NT2/D1 (cell line): ENCODE data around the gene ME2.

Source experiments
- DNase-seq: peaks from one replicate; pipeline ENCODE4 v3.0.0-alpha.2; 2011; ENCODE audit warnings: low read depth, low spot score
- H3K27me3 ChIP-seq: 2 replicates; pipeline ENCODE4 v1.6.0; 2011; ENCODE audit warnings: mild to moderate bottlenecking; ENCODE audit not compliant: insufficient read length, insufficient read depth
- H3K36me3 ChIP-seq: 2 replicates; pipeline ENCODE4 v1.6.1; 2011; ENCODE audit warnings: mild to moderate bottlenecking, low read length, mixed read lengths; ENCODE audit not compliant: insufficient read depth, insufficient read length
- H3K4me1 ChIP-seq: 2 replicates; pipeline ENCODE4 v1.5.1; 2011; ENCODE audit not compliant: insufficient read depth, insufficient read length
- H3K4me3 ChIP-seq: 2 replicates; pipeline ENCODE4 v1.5.1; 2011; ENCODE audit warnings: low read depth; ENCODE audit not compliant: insufficient read length
- H3K9ac ChIP-seq: 2 replicates; pipeline ENCODE4 v1.6.0; 2011; ENCODE audit warnings: low read depth; ENCODE audit not compliant: insufficient read length
- H3K9me3 ChIP-seq: 2 replicates; pipeline ENCODE4 v1.5.1; 2011; ENCODE audit warnings: mild to moderate bottlenecking, low read length; ENCODE audit not compliant: insufficient read depth
- SUZ12 ChIP-seq: IDR thresholded peaks from 2 replicates; pipeline ENCODE4 v1.6.1; 2011; ENCODE audit not compliant: insufficient read length, insufficient read depth; ENCODE audit errors: extremely low read depth
- YY1 ChIP-seq: IDR thresholded peaks from 2 replicates; pipeline ENCODE4 v1.6.1; 2011; ENCODE audit not compliant: insufficient read length, insufficient read depth
- ZNF274 ChIP-seq: IDR thresholded peaks from 2 replicates; pipeline ENCODE4 v1.6.1; 2011; ENCODE audit warnings: mild to moderate bottlenecking, low read depth, low read length

Gene ME2

GRCh38 chr18:50898919-50899318 lies 20.0 kb downstream of the ME2 start:
- no peak overlapping the region for H3K4me3 ChIP-seq
- TF ChIP-seq YY1, result no peak
- no peak for TF ChIP-seq SUZ12
- TF ChIP-seq ZNF274, result no peak
- no peaks in the 10 kb centered on the region for H3K27me3 ChIP-seq
- DNase-seq, result no peak
- peaks cover 9% of the 10 kb centered on the region; the same call in 1 of the 2 replicates for H3K9me3 ChIP-seq
- H3K4me1 ChIP-seq, result no peaks in the 10 kb centered on the region
- peaks cover 28% of the 10 kb centered on the region for H3K36me3 ChIP-seq
- H3K9ac ChIP-seq, result no peak overlapping the region

- no peak for TF ChIP-seq YY1
- TF ChIP-seq ZNF274, result no peak
- no peak for TF ChIP-seq SUZ12
- no peak for DNase-seq
- H3K4me3 ChIP-seq, result no peak overlapping the region
Measured at GRCh38 chr18:50902797-50903196, 23.9 kb downstream of the ME2 start.

DNA sequence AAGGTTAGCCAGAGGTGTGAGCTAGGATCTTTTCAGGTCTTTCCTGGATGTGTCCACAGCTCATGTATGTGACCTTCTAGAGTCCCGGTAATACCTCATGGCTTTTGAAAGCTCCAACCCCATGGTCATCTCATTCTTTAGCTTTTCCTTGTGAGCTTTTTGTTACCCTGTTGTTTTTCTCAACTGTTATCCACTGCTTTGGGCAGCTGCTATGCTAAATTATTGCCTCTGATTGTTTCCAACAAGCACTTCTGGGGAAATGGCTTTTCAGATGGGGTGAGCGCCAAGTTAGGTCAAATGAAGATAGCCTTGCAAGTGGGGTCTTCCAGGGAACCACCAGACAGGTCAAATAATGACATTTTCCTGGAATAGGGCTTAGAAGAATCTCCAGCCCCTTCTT lies 27.9 kb downstream of the ME2 start:
- H3K4me3 ChIP-seq, result no peak overlapping the region
- H3K36me3 ChIP-seq, result peaks cover 16% of the 10 kb centered on the region
- H3K9me3 ChIP-seq, result peaks cover 3% of the 10 kb centered on the region; the same call in 1 of the 2 replicates
- no peaks in the 10 kb centered on the region for H3K4me1 ChIP-seq
- no peak overlapping the region for H3K9ac ChIP-seq
- TF ChIP-seq SUZ12, result no peak
- no peak for TF ChIP-seq YY1
- no peak for TF ChIP-seq ZNF274
- no peaks in the 10 kb centered on the region for H3K27me3 ChIP-seq
- DNase-seq, result no peak

More at GRCh38 chr18:50902797-50903196, 23.9 kb downstream of the ME2 start:
- H3K27me3 ChIP-seq, result no peaks in the 10 kb centered on the region
- H3K9ac ChIP-seq, result no peak overlapping the region
- H3K36me3 ChIP-seq, result peaks cover 26% of the 10 kb centered on the region
- H3K9me3 ChIP-seq, result peaks cover 12% of the 10 kb centered on the region; the same call in 1 of the 2 replicates
- H3K4me1 ChIP-seq, result no peaks in the 10 kb centered on the region

GRCh38 chr18:50909261-50909660 lies 30.3 kb downstream of the ME2 start:
- peaks cover 20% of the 10 kb centered on the region for H3K36me3 ChIP-seq
- no peak overlapping the region for H3K9ac ChIP-seq
- H3K9me3 ChIP-seq, result peaks cover 3% of the 10 kb centered on the region; the same call in 1 of the 2 replicates
- no peak for DNase-seq
- no peaks in the 10 kb centered on the region for H3K4me1 ChIP-seq
- H3K4me3 ChIP-seq, result no peak overlapping the region
- TF ChIP-seq YY1 (no peak), ZNF274 (no peak), SUZ12 (no peak)
- H3K27me3 ChIP-seq, result no peaks in the 10 kb centered on the region

DNA sequence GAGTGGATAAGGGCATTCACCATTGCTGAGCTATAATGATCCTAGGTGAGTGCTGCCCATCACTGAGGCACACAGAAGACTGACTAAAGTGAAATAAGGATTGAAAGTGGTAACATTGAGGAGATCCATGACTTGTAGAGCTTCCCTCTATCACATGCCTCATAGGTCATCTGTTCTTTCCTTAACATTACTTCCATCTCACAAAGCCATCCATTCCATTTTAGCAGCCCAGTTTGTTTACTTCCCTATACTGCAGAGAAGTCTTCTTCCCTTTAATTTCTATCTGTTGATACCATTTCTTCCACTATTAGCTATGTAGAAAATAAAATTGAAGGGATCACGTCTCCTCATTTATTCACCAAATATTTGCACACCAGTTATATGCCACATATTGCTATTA lies 32.1 kb downstream of the ME2 start:
- no peak for TF ChIP-seq YY1
- no peak for TF ChIP-seq ZNF274
- H3K9me3 ChIP-seq, result peaks cover 3% of the 10 kb centered on the region; the same call in 1 of the 2 replicates
- H3K4me3 ChIP-seq, result no peak overlapping the region
- peaks cover 23% of the 10 kb centered on the region for H3K36me3 ChIP-seq
- H3K9ac ChIP-seq, result no peak overlapping the region
- no peaks in the 10 kb centered on the region for H3K27me3 ChIP-seq
- no peak for DNase-seq
- no peaks in the 10 kb centered on the region for H3K4me1 ChIP-seq

- no peak overlapping the region for H3K9ac ChIP-seq
- no peaks in the 10 kb centered on the region for H3K4me1 ChIP-seq
- no peaks in the 10 kb centered on the region for H3K9me3 ChIP-seq
- H3K36me3 ChIP-seq, result peaks cover 33% of the 10 kb centered on the region
- no peaks in the 10 kb centered on the region for H3K27me3 ChIP-seq
- TF ChIP-seq ZNF274 (no peak), SUZ12 (no peak), YY1 (no peak)
- DNase-seq, result no peak
- no peak overlapping the region for H3K4me3 ChIP-seq
Measured at GRCh38 chr18:50917021-50917420, 38.1 kb downstream of the ME2 start.

DNA sequence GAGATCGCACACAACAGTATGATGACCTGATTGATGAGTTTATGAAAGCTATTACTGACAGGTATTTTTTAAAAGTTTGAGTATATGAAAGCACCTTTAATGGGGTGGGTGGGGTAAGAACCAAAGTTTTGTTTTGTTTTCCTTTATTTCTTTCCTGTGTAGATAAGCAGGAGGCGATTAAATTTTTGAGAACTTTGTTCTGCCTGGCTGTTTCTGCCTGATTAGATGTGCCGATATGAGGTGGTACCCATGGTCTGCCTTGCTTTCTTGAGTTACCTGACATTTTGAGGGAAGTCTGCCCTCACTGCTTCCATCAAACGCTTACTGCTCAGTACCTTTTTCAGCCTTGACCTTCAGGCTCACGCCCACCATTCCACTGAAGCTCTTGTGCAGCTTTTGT lies 39.2 kb downstream of the ME2 start:
- no peak for DNase-seq
- Histone ChIP-seq H3K4me3 (no peak overlapping the region), H3K4me1 (no peaks in the 10 kb centered on the region), H3K9me3 (no peaks in the 10 kb centered on the region), H3K9ac (no peak overlapping the region), H3K27me3 (no peaks in the 10 kb centered on the region), H3K36me3 (peaks cover 37% of the 10 kb centered on the region)
- TF ChIP-seq ZNF274 (no peak), SUZ12 (no peak), YY1 (no peak)
